ENCODE measurements around the gene ZBTB43. TPM values are rescaled to one million over a fixed set of nuclear protein-coding genes. Genes with fewer than 3 reads are reported as not detected.

The ZBTB43 gene
- total and polyA plus RNA-seq, 2 experiments from 2014 or later: 9.7 to 11.8 TPM

GRCh38 chr9:126797903-126798302 is 6.9 kb upstream of the ZBTB43 start:
- no peaks in the 10 kb centered on the region for H3K9me2 ChIP-seq (ENCODE audit: insufficient read depth)
- H3K36me3 ChIP-seq (ENCODE audit: insufficient read depth): no peaks in the 10 kb centered on the region
- H2AFZ ChIP-seq: 0 out of 2 replicates have a peak overlapping the region, but pooled peaks have one; percentile 95
- H3K27me3 ChIP-seq (ENCODE audit: insufficient read depth): no peaks in the 10 kb centered on the region
- no peak overlapping the region for H3K4me3 ChIP-seq
- no peaks in the 10 kb centered on the region for H3K79me2 ChIP-seq (replicated peaks; ENCODE audit: insufficient read depth)
- H3F3A ChIP-seq (replicated peaks; ENCODE audit: low read depth): no peaks in the 10 kb centered on the region
- Mint-ChIP-seq H3K9me3 (peaks cover 7% of the 10 kb centered on the region; the same call in 2 of the 3 replicates), H3K27me3 (ENCODE audit: insufficient read depth, low read depth, poor library complexity) (no peaks in the 10 kb centered on the region), H3K4me1 (no peaks in the 10 kb centered on the region), H3K27ac (no peak overlapping the region), H3K36me3 (ENCODE audit: low read depth) (no peaks in the 10 kb centered on the region), H3K4me3 (no peak overlapping the region)
- TF ChIP-seq, protein P1, sequence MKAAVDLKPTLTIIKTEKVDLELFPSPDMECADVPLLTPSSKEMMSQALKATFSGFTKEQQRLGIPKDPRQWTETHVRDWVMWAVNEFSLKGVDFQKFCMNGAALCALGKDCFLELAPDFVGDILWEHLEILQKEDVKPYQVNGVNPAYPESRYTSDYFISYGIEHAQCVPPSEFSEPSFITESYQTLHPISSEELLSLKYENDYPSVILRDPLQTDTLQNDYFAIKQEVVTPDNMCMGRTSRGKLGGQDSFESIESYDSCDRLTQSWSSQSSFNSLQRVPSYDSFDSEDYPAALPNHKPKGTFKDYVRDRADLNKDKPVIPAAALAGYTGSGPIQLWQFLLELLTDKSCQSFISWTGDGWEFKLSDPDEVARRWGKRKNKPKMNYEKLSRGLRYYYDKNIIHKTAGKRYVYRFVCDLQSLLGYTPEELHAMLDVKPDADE (IDR thresholded peaks at IDR 0.05): no peak
- TF ChIP-seq CREB1 (CRISPR knock-in tag; IDR thresholded peaks at IDR 0.05; ENCODE audit: low read depth) (no peak), ZNF331 (CRISPR knock-in tag; IDR thresholded peaks at IDR 0.05; ENCODE audit: low read depth) (no peak), EZH2phosphoT487 (IDR thresholded peaks at IDR 0.05; ENCODE audit: unreplicated experiment) (no peak), STAT1 (IDR thresholded peaks at IDR 0.05; ENCODE audit: unreplicated experiment) (no peak)
- TF ChIP-seq, protein P2, sequence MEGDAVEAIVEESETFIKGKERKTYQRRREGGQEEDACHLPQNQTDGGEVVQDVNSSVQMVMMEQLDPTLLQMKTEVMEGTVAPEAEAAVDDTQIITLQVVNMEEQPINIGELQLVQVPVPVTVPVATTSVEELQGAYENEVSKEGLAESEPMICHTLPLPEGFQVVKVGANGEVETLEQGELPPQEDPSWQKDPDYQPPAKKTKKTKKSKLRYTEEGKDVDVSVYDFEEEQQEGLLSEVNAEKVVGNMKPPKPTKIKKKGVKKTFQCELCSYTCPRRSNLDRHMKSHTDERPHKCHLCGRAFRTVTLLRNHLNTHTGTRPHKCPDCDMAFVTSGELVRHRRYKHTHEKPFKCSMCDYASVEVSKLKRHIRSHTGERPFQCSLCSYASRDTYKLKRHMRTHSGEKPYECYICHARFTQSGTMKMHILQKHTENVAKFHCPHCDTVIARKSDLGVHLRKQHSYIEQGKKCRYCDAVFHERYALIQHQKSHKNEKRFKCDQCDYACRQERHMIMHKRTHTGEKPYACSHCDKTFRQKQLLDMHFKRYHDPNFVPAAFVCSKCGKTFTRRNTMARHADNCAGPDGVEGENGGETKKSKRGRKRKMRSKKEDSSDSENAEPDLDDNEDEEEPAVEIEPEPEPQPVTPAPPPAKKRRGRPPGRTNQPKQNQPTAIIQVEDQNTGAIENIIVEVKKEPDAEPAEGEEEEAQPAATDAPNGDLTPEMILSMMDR (conservative IDR thresholded peaks at IDR 0.05; ENCODE audit: low read depth in 2 of 2): no peak
- TF ChIP-seq, protein P3, sequence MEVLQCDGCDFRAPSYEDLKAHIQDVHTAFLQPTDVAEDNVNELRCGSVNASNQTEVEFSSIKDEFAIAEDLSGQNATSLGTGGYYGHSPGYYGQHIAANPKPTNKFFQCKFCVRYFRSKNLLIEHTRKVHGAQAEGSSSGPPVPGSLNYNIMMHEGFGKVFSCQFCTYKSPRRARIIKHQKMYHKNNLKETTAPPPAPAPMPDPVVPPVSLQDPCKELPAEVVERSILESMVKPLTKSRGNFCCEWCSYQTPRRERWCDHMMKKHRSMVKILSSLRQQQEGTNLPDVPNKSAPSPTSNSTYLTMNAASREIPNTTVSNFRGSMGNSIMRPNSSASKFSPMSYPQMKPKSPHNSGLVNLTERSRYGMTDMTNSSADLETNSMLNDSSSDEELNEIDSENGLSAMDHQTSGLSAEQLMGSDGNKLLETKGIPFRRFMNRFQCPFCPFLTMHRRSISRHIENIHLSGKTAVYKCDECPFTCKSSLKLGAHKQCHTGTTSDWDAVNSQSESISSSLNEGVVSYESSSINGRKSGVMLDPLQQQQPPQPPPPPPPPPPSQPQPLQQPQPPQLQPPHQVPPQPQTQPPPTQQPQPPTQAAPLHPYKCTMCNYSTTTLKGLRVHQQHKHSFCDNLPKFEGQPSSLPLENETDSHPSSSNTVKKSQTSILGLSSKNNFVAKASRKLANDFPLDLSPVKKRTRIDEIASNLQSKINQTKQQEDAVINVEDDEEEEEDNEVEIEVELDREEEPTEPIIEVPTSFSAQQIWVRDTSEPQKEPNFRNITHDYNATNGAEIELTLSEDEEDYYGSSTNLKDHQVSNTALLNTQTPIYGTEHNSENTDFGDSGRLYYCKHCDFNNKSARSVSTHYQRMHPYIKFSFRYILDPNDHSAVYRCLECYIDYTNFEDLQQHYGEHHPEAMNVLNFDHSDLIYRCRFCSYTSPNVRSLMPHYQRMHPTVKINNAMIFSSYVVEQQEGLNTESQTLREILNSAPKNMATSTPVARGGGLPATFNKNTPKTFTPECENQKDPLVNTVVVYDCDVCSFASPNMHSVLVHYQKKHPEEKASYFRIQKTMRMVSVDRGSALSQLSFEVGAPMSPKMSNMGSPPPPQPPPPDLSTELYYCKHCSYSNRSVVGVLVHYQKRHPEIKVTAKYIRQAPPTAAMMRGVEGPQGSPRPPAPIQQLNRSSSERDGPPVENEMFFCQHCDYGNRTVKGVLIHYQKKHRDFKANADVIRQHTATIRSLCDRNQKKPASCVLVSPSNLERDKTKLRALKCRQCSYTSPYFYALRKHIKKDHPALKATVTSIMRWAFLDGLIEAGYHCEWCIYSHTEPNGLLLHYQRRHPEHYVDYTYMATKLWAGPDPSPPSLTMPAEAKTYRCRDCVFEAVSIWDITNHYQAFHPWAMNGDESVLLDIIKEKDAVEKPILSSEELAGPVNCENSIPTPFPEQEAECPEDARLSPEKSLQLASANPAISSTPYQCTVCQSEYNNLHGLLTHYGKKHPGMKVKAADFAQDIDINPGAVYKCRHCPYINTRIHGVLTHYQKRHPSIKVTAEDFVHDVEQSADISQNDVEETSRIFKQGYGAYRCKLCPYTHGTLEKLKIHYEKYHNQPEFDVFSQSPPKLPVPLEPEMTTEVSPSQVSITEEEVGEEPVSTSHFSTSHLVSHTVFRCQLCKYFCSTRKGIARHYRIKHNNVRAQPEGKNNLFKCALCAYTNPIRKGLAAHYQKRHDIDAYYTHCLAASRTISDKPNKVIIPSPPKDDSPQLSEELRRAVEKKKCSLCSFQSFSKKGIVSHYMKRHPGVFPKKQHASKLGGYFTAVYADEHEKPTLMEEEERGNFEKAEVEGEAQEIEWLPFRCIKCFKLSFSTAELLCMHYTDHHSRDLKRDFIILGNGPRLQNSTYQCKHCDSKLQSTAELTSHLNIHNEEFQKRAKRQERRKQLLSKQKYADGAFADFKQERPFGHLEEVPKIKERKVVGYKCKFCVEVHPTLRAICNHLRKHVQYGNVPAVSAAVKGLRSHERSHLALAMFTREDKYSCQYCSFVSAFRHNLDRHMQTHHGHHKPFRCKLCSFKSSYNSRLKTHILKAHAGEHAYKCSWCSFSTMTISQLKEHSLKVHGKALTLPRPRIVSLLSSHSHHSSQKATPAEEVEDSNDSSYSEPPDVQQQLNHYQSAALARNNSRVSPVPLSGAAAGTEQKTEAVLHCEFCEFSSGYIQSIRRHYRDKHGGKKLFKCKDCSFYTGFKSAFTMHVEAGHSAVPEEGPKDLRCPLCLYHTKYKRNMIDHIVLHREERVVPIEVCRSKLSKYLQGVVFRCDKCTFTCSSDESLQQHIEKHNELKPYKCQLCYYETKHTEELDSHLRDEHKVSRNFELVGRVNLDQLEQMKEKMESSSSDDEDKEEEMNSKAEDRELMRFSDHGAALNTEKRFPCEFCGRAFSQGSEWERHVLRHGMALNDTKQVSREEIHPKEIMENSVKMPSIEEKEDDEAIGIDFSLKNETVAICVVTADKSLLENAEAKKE (CRISPR knock-in tag; IDR thresholded peaks at IDR 0.05): no peak
- DNase-seq (ENCODE audit: low spot score) (no peak), ATAC-seq (no peak)
- no peaks in the 10 kb centered on the region for H4K20me1 ChIP-seq (replicated peaks; ENCODE audit: insufficient read depth)
- H3K27ac ChIP-seq (ENCODE audit: low read depth): no peak overlapping the region
- no peaks in the 10 kb centered on the region for H3K4me1 ChIP-seq (ENCODE audit: insufficient read depth)
- H3K4me2 ChIP-seq: no peak overlapping the region

All from GM23338 (cell line).